HepG2 (cell line): Measurements from ENCODE around the gene SLC25A22. TPM values are rescaled to one million over a fixed set of nuclear protein-coding genes. Genes with fewer than 3 reads are reported as not detected.
A peak's percentile ranks its signal among the peaks of the same experiment; 100 is the strongest.

ENCODE experiments used
- CEBPG ChIP-seq: IDR thresholded peaks from 2 replicates; pipeline ENCODE4 v1.6.1; 2016
- FOXK2 ChIP-seq: fragments of 450-650 bp; IDR thresholded peaks from 2 replicates; pipeline ENCODE4 v1.6.1; 2016
- GTF3A ChIP-seq: sonication (generic); formaldehyde crosslinking; conservative IDR thresholded peaks from 2 replicates; pipeline ENCODE4 v1.4.0; 2020; ENCODE audit warnings: mild to moderate bottlenecking, missing genetic modification reagents
- MYNN ChIP-seq: sonication (generic); formaldehyde crosslinking; IDR thresholded peaks from 2 replicates; pipeline ENCODE4 v1.4.0; 2020; ENCODE audit warnings: mild to moderate bottlenecking, low read depth, missing genetic modification reagents
- NKX3-1 ChIP-seq: sonication (generic); formaldehyde crosslinking; IDR thresholded peaks from 2 replicates; pipeline ENCODE4 v1.5.0; 2020; ENCODE audit warnings: missing genetic modification reagents
- POLR2AphosphoS5 ChIP-seq: IDR thresholded peaks from 2 replicates; pipeline ENCODE4 v1.6.1; 2012; ENCODE audit warnings: low read depth, low read length
- RFXAP ChIP-seq: sonication (generic); formaldehyde crosslinking; IDR thresholded peaks from 2 replicates; pipeline ENCODE4 v1.4.0; 2020; ENCODE audit warnings: missing genetic modification reagents, borderline replicate concordance
- SP140L ChIP-seq: sonication (generic); formaldehyde crosslinking; IDR thresholded peaks from 2 replicates; pipeline ENCODE4 v1.4.0; 2020; ENCODE audit warnings: missing genetic modification reagents, borderline replicate concordance
- STAT5B ChIP-seq: sonication (generic); formaldehyde crosslinking; IDR thresholded peaks from 2 replicates; pipeline ENCODE4 v1.4.0; 2020; ENCODE audit warnings: missing genetic modification reagents
- ZBTB7B ChIP-seq: sonication (generic); formaldehyde crosslinking; IDR thresholded peaks from 2 replicates; pipeline ENCODE4 v1.4.0; 2020; ENCODE audit warnings: missing genetic modification reagents
- ZFP41 ChIP-seq: sonication (generic); formaldehyde crosslinking; IDR thresholded peaks from 2 replicates; pipeline ENCODE4 v1.4.0; 2020; ENCODE audit warnings: mild to moderate bottlenecking, missing genetic modification reagents, borderline replicate concordance
- ZNF451 ChIP-seq: sonication (generic); formaldehyde crosslinking; IDR thresholded peaks from 2 replicates; pipeline ENCODE4 v1.5.0; 2020; ENCODE audit warnings: mild to moderate bottlenecking, missing genetic modification reagents
- ZNF674 ChIP-seq: sonication (generic); formaldehyde crosslinking; IDR thresholded peaks from 2 replicates; pipeline ENCODE4 v1.5.0; 2020; ENCODE audit warnings: low read depth, mild to moderate bottlenecking, missing genetic modification reagents
- ZNF720 ChIP-seq: sonication (generic); formaldehyde crosslinking; IDR thresholded peaks from 2 replicates; pipeline ENCODE4 v1.4.0; 2020; ENCODE audit warnings: missing genetic modification reagents
- ZNF75D ChIP-seq: sonication (generic); formaldehyde crosslinking; IDR thresholded peaks from 2 replicates; pipeline ENCODE4 v1.8.1; 2023; ENCODE audit warnings: missing genetic modification reagents, mild to moderate bottlenecking, borderline replicate concordance
- polyA plus RNA-seq, 8 experiments: library from polyadenylated mRNA; depleted of rRNA in 3 of 8; stranded (reverse) in 7 of 8; unstranded in 1 of 8; fragments of >200 nt; fragmentation: Illumina TruSeq in 4 of 8; extraction: Trizol in 4 of 8; gene quantifications; 2 replicates each; pipeline versions ENCODE4 v1.2.1 to v1.2.3, GENCODE V29; 2011 to 2016; ENCODE audit warnings: low read depth in 4 of 8, missing spikeins in 1 of 8, mixed read lengths in 1 of 8; ENCODE audit not compliant: insufficient read depth in 1 of 8
- total RNA-seq, 5 experiments: library from RNA; depleted of rRNA; stranded (reverse); fragments of >200 nt; fragmentation: Illumina TruSeq; extraction: Trizol; gene quantifications; 2 replicates each; pipeline ENCODE4 v1.2.3, GENCODE V29; 2016; ENCODE audit warnings: low read depth in 1 of 5
- TF ChIP-seq, protein P1 (sequence below): sonication (generic); formaldehyde crosslinking; IDR thresholded peaks from 2 replicates; pipeline ENCODE4 v1.5.1; 2020; ENCODE audit warnings: mild to moderate bottlenecking, missing genetic modification reagents, borderline replicate concordance
- TF ChIP-seq, protein P2 (sequence below): sonication (generic); formaldehyde crosslinking; IDR thresholded peaks from 2 replicates; pipeline ENCODE4 v1.4.0; 2020; ENCODE audit warnings: low read depth, mild to moderate bottlenecking, missing genetic modification reagents
- TF ChIP-seq, protein P3 (sequence below): IDR thresholded peaks from 2 replicates; pipeline ENCODE4 v1.6.1; 2016; ENCODE audit warnings: missing compliant biosample characterization, missing genetic modification reagents, borderline replicate concordance
- TF ChIP-seq, protein P4 (sequence below): sonication (generic); formaldehyde crosslinking; IDR thresholded peaks from 2 replicates; pipeline ENCODE4 v1.8.0; 2022; ENCODE audit warnings: mild to moderate bottlenecking, missing genetic modification reagents, moderate library complexity
- TF ChIP-seq, protein P5 (sequence below): sonication (generic); formaldehyde crosslinking; IDR thresholded peaks from 2 replicates; pipeline ENCODE4 v1.4.0; 2020; ENCODE audit warnings: missing genetic modification reagents
- TF ChIP-seq, protein P6 (sequence below): sonication (generic); formaldehyde crosslinking; IDR thresholded peaks from 2 replicates; pipeline ENCODE4 v1.4.0; 2020; ENCODE audit warnings: missing genetic modification reagents

The SLC25A22 gene
- total and polyA plus RNA-seq, 2 of the 13 experiments (the other 11 are each of a cell fraction or from before 2014, with no cell fraction given), result 12.4 to 19.2 TPM

DNA sequence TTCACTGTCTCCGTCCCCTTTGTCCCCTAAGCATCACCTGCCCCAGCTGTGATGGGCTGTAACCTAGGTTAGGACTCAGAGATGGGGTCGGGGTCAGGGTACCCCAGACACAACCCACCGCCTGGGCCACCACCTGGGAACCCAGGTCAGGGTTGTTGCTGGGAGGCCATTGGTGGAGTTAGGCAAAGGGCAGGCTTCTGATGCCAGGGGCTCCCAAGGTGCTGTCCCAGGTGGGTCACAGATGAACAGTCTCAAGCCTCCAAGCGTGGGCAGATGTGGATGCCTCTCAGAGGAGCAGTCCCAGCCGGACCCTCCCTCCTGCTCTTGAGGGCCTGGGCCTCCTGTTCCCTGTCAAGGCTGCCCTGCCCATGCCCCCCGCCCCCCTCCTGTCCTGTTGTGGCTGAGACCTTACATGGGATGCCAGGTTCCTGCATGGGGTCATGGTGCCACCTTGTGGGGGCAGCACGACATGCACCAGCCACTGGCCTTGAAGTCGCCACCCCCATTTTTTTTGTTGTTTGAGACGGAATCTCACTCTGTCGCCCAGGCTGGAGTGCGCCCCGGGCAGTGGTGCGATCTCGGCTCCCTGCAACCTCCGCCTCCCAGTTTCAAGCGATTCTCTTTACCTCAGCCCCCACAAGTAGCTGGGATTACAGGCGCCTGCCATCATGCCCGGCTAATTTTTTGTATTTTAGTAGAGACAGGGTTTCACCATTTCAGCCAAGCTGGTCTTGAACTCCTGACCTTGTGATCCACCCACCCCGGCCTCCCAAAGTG lies 32.9 kb downstream of the SLC25A22 start (continued):
- TF ChIP-seq, protein P1, sequence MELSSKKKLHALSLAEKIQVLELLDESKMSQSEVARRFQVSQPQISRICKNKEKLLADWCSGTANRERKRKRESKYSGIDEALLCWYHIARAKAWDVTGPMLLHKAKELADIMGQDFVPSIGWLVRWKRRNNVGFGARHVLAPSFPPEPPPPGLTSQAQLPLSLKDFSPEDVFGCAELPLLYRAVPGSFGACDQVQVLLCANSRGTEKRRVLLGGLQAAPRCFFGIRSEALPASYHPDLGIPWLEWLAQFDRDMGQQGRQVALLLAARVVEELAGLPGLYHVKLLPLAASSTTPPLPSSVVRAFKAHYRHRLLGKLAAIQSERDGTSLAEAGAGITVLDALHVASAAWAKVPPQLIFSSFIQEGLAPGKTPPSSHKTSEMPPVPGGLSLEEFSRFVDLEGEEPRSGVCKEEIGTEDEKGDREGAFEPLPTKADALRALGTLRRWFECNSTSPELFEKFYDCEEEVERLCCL (CRISPR knock-in tag), result no peak
- TF ChIP-seq FOXK2 (no peak), ZNF75D (CRISPR knock-in tag) (no peak), ZNF451 (CRISPR knock-in tag) (no peak), GTF3A (CRISPR knock-in tag) (no peak), POLR2AphosphoS5 (peak; percentile 42; the same call in 1 of the 2 replicates), SP140L (CRISPR knock-in tag) (no peak), MYNN (CRISPR knock-in tag) (no peak), ZNF674 (no peak), CEBPG (CRISPR knock-in tag) (no peak), NKX3-1 (CRISPR knock-in tag) (no peak), ZFP41 (CRISPR knock-in tag) (0 out of 2 replicates have a peak, but pooled peaks have one; percentile 38), RFXAP (CRISPR knock-in tag) (no peak), STAT5B (CRISPR knock-in tag) (no peak), ZBTB7B (no peak), ZNF720 (CRISPR knock-in tag) (no peak)
- TF ChIP-seq, protein P2, sequence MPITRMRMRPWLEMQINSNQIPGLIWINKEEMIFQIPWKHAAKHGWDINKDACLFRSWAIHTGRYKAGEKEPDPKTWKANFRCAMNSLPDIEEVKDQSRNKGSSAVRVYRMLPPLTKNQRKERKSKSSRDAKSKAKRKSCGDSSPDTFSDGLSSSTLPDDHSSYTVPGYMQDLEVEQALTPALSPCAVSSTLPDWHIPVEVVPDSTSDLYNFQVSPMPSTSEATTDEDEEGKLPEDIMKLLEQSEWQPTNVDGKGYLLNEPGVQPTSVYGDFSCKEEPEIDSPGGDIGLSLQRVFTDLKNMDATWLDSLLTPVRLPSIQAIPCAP (CRISPR knock-in tag), result no peak
- TF ChIP-seq, protein P3, sequence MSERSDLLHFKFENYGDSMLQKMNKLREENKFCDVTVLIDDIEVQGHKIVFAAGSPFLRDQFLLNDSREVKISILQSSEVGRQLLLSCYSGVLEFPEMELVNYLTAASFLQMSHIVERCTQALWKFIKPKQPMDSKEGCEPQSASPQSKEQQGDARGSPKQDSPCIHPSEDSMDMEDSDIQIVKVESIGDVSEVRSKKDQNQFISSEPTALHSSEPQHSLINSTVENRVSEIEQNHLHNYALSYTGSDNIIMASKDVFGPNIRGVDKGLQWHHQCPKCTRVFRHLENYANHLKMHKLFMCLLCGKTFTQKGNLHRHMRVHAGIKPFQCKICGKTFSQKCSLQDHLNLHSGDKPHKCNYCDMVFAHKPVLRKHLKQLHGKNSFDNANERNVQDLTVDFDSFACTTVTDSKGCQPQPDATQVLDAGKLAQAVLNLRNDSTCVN (CRISPR knock-in tag), result no peak
- TF ChIP-seq, protein P4, sequence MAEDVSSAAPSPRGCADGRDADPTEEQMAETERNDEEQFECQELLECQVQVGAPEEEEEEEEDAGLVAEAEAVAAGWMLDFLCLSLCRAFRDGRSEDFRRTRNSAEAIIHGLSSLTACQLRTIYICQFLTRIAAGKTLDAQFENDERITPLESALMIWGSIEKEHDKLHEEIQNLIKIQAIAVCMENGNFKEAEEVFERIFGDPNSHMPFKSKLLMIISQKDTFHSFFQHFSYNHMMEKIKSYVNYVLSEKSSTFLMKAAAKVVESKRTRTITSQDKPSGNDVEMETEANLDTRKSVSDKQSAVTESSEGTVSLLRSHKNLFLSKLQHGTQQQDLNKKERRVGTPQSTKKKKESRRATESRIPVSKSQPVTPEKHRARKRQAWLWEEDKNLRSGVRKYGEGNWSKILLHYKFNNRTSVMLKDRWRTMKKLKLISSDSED, result no peak
- TF ChIP-seq, protein P5, sequence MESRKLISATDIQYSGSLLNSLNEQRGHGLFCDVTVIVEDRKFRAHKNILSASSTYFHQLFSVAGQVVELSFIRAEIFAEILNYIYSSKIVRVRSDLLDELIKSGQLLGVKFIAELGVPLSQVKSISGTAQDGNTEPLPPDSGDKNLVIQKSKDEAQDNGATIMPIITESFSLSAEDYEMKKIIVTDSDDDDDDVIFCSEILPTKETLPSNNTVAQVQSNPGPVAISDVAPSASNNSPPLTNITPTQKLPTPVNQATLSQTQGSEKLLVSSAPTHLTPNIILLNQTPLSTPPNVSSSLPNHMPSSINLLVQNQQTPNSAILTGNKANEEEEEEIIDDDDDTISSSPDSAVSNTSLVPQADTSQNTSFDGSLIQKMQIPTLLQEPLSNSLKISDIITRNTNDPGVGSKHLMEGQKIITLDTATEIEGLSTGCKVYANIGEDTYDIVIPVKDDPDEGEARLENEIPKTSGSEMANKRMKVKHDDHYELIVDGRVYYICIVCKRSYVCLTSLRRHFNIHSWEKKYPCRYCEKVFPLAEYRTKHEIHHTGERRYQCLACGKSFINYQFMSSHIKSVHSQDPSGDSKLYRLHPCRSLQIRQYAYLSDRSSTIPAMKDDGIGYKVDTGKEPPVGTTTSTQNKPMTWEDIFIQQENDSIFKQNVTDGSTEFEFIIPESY, result peak; percentile 84
- TF ChIP-seq, protein P6, sequence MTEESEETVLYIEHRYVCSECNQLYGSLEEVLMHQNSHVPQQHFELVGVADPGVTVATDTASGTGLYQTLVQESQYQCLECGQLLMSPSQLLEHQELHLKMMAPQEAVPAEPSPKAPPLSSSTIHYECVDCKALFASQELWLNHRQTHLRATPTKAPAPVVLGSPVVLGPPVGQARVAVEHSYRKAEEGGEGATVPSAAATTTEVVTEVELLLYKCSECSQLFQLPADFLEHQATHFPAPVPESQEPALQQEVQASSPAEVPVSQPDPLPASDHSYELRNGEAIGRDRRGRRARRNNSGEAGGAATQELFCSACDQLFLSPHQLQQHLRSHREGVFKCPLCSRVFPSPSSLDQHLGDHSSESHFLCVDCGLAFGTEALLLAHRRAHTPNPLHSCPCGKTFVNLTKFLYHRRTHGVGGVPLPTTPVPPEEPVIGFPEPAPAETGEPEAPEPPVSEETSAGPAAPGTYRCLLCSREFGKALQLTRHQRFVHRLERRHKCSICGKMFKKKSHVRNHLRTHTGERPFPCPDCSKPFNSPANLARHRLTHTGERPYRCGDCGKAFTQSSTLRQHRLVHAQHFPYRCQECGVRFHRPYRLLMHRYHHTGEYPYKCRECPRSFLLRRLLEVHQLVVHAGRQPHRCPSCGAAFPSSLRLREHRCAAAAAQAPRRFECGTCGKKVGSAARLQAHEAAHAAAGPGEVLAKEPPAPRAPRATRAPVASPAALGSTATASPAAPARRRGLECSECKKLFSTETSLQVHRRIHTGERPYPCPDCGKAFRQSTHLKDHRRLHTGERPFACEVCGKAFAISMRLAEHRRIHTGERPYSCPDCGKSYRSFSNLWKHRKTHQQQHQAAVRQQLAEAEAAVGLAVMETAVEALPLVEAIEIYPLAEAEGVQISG (CRISPR knock-in tag), result 0 out of 2 replicates have a peak, but pooled peaks have one; percentile 24
